Activated CD4-positive, alpha-beta memory T cell treated with anti-CD3 and anti-CD28 coated beads for 36 hours (primary cell): ENCODE results near the gene TRIM23. TPM values are rescaled to one million over a fixed set of nuclear protein-coding genes. Genes with fewer than 3 reads are reported as not detected.
A peak's percentile ranks its signal among the peaks of the same experiment; 100 is the strongest.
"Not testable (repeated sequence)": the region's sequence is repeated elsewhere in the genome, so short reads cannot be mapped to it uniquely, and the experiment has no call there.

ENCODE experiments used
- CTCF ChIA-PET: fragments of 350-600 bp; sonication (Branson Sonifier 250); formaldehyde crosslinking; loops from one replicate; lab custom pipeline; 2021; ENCODE audit warnings: antibody characterized with exemption, inconsistent platforms; lab: Charles Lee
- POLR2A ChIA-PET: fragments of 350-600 bp; sonication (Branson Sonifier 250); formaldehyde crosslinking; loops from one replicate; lab custom pipeline; 2021; ENCODE audit warnings: antibody characterized with exemption; lab: Charles Lee
- DNase-seq: peaks from one replicate; pipeline ENCODE4 v3.0.0-alpha.2; 2020
- H3K27ac Mint-ChIP-seq: one replicate; pipeline ENCODE4 v1.8.0; 2021; ENCODE audit warnings: mixed read lengths
- H3K27me3 Mint-ChIP-seq: one replicate; pipeline ENCODE4 v1.8.0; 2021; ENCODE audit warnings: mixed read lengths
- H3K36me3 Mint-ChIP-seq: one replicate; pipeline ENCODE4 v1.8.0; 2021; ENCODE audit warnings: mixed read lengths
- H3K4me1 Mint-ChIP-seq: one replicate; pipeline ENCODE4 v1.8.0; 2021; ENCODE audit warnings: low read depth, mixed read lengths
- H3K4me3 Mint-ChIP-seq: one replicate; pipeline ENCODE4 v1.8.0; 2021; ENCODE audit warnings: mild to moderate bottlenecking, mixed read lengths
- H3K9me3 Mint-ChIP-seq: one replicate; pipeline ENCODE4 v1.8.0; 2021; ENCODE audit warnings: mixed read lengths
- intact Hi-C: fragments of 100-400 bp; cut with micrococcal nuclease; formaldehyde crosslinking; loops from one replicate; pipeline ENCODE4 v1.15.1; 2023
- total RNA-seq, 2 experiments: library from RNA; stranded (reverse); gene quantifications; one replicate each; pipeline ENCODE4 v1.2.3, GENCODE V29; 2021

Gene TRIM23
- total RNA-seq, 2 experiments from 2014 or later, result 5.3 to 5.6 TPM

DNA sequence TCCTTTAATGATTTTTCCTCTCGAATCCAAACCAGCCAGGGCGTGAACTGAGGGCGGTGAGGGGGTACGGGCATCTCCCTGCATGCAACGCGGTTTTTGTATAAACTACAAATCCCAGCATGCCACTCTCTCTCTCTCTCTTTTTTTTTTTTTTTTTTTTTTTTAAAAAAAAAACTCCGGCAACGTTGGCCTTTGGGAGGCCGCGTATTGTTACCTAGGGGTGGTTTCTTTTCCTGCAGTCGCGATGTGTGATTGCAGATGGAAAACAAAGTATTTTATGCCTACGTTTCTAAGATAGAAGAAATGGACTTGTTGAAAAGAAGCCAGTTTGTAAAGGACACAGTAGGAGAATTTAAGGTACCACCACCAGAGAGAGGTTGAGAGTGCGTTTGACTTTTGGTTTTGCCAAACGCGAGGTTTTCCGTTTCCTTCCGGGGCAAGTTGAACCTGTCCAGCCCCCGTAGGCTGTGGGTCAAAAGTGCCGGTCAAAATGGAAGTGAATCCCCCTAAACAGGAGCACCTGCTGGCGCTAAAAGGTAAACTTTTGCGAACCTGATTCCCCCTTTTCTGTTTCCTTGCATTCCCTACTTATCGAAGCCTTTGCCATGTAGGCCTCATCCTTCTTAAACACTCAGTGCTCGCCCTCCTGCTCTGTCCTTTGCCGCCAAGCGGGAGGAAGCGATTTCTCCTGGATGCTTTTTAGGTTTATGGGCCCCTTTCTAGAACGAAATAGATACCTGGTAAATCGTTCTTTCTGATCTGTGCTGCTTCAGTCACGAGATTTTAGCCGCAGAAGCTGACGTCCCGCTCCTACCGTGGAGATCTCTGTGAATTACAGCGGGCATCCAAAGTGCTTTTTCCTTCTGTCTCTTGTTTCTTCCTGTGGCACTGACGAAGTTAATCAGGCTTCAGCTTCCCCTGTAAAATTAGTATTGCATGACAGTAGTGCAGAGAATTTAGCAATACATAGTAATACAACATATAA is 730 bp upstream of the TRIM23 start, which contains the start of the genes SHLD3 and TRAPPC13:
SHLD3 (plus strand) TSS at position 457 of the 985 bp plus-strand sequence. CDS start 4,561 bp downstream, outside the sequence.
TRAPPC13 (plus strand) TSS at position 457 of the 985 bp plus-strand sequence; CDS start at position 491, 34 bp downstream.
- ChIA-PET POLR2A (interaction anchor here (0.8 to 3.4 kb wide), 3 partner anchors 62 to 302 kb away, joined by 3 to 19 read pairs (median 4); partner anchors contain the start of genes CENPK, ERBIN, NLN and PPWD1), CTCF (no interaction called here)
- intact Hi-C loops, result loop anchor here (1.0 to 10.0 kb wide), 7 partner anchors 62 to 857 kb away; partner anchors contain the start of genes CENPK, CWC27, ERBIN and PPWD1
- peak within 1 kb of the TSS; percentile 96 for H3K4me3 Mint-ChIP-seq
- H3K9me3 Mint-ChIP-seq, result no peaks in the 10 kb centered on the region
- H3K27me3 Mint-ChIP-seq, result no peaks in the 10 kb centered on the region
- DNase-seq, result peak; percentile 89
- peak within 1 kb of the TSS; percentile 96 for H3K27ac Mint-ChIP-seq
- peaks cover 39% of the 10 kb centered on the region for H3K4me1 Mint-ChIP-seq
- H3K36me3 Mint-ChIP-seq, result peaks cover 5% of the 10 kb centered on the region

DNA sequence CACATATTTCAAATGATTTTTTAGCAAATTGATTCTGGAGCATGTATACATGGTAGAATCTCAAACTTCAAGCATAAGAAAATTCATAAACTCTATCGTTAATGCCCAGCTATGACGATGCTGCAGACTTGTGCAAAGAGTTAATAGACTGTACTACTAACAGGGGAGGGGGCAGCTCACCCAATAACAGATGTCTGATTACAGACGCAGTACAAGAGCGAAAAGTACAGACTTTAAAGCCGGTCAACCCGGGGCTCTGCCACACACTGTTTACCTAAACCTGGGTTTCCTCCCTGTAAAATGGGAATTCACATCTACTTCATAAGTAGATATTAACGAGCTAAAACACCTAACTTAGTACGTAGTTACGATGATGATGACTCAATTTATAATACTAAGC is 651 bp downstream of the TRIM23 start:
- Mint-ChIP-seq H3K9me3 (no peaks in the 10 kb centered on the region), H3K27ac (peak overlapping the region; percentile 96), H3K4me3 (peak overlapping the region; percentile 96), H3K36me3 (no peaks in the 10 kb centered on the region), H3K4me1 (peaks cover 39% of the 10 kb centered on the region), H3K27me3 (no peaks in the 10 kb centered on the region)
- intact Hi-C loops, result loop anchor here (10.0 kb wide), 1 partner anchor 391 kb away; no protein-coding TSS in a partner anchor
- DNase-seq, result no peak
- POLR2A ChIA-PET, result interaction anchor here (0.7 to 3.4 kb wide), 4 partner anchors 27 to 303 kb away, joined by 3 to 19 read pairs (median 4); partner anchors contain the start of genes CENPK, ERBIN, NLN and PPWD1
- CTCF ChIA-PET, result no interaction called here

DNA sequence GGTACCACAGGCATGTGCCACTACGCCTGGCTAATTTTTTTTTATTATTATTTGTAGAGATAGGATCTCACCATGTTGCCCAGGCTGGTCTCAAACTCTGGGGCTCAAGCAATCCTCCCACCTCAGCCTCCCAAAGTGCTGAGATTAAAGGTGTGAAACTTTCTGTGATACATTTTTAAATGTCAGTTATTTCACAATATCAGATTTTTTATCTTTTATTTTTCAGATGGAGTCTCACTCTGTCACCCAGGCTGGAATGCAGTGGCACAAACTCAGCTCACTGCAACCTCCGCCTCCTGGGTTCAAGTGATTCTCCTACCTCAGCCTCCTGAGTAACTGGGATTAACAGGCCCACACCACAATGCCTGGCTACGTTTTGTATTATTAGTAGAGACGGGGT is 2.2 kb downstream of the TRIM23 start:
- H3K9me3 Mint-ChIP-seq, POLR2A ChIA-PET, H3K4me3 Mint-ChIP-seq, DNase-seq, CTCF ChIA-PET, H3K27me3 Mint-ChIP-seq, H3K36me3 Mint-ChIP-seq, H3K27ac Mint-ChIP-seq: not testable (repeated sequence)
- intact Hi-C loops, result loop anchor here (10.0 kb wide), 1 partner anchor 393 kb away; no protein-coding TSS in a partner anchor
- H3K4me1 Mint-ChIP-seq, result peaks cover 31% of the 10 kb centered on the region

DNA sequence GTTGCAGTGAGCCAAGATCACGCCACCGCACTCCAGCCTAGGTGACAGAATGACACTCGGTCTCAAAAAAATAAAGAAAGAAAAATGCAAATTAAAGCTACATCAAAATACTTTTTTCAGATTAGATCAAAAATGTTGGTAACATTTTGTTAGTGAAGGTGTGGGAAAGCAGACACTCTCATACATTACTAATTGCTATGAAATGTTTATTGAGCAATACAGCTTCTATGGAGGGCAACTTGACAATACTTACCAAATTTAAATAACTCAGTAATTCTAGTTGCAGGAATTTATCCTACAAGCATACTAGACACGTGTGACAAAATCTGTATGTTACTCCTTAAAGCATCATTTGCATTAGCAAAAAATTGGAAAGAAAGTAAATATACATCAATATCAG is 4.1 kb downstream of the TRIM23 start:
- H3K4me1 Mint-ChIP-seq, result peaks cover 23% of the 10 kb centered on the region
- no peak for DNase-seq
- POLR2A ChIA-PET, result no interaction called here
- CTCF ChIA-PET, result no interaction called here
- intact Hi-C loops, result loop anchor here (10.0 kb wide), 1 partner anchor 395 kb away; no protein-coding TSS in a partner anchor
- H3K36me3 Mint-ChIP-seq, result peaks cover 2% of the 10 kb centered on the region
- H3K27ac Mint-ChIP-seq, result no peak overlapping the region
- no peaks in the 10 kb centered on the region for H3K9me3 Mint-ChIP-seq
- H3K27me3 Mint-ChIP-seq, result no peaks in the 10 kb centered on the region
- no peak overlapping the region for H3K4me3 Mint-ChIP-seq

DNA sequence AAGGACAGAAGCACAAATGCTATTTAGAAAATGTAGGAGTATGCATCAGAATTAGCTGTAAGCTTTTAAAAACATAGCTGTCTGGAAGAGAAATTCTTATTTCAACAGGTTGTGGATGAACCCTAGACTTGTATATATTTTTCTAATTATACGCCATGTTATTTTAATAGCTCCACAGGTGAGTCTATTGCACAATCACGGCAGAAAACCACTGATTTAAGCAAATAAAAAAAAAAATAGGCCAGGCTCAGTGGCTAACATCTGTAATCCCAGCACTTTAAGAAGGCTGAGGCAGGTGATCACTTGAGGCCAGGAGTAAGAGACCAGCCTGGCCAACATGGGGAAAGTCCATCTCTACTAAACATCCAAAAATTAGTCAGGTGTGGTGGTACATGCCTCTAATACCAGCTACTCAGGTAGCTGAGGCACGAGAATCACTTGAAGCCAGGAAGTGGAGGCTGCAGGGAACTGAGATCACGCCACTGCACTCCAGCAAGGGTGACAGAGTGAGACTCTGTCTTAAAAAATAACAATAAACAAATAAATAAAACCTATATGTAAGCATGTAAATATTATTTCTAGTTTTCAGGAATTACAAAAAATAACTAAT is 11.7 kb downstream of the TRIM23 start:
- ChIA-PET POLR2A (no interaction called here), CTCF (no interaction called here)
- Mint-ChIP-seq H3K36me3 (peaks cover 39% of the 10 kb centered on the region), H3K4me1 (peaks cover 3% of the 10 kb centered on the region), H3K9me3 (no peaks in the 10 kb centered on the region), H3K27me3 (no peaks in the 10 kb centered on the region), H3K27ac (no peak overlapping the region), H3K4me3 (no peak overlapping the region)
- DNase-seq, result no peak
- intact Hi-C loops, result no loop called here

DNA sequence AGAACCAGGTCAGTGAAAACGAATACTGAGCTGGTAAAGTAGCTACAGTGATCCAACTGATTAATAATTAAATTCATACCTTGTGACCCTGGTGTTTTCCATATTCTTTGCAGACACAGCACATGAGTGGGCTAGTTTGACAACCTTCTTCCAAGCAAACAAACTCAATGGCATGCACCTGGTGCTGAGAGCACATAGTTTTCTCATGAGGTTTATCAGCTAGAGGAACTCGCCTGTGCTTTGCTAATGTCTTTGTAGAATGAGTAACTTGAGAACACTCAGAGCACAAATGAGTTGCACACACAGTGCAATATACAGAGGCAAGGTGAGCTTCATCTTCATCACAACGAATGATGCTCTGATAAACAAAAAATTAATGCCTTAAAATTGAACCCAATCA is 12.6 kb downstream of the TRIM23 start:
- Mint-ChIP-seq H3K27ac (no peak overlapping the region), H3K4me3 (no peak overlapping the region), H3K36me3 (peaks cover 41% of the 10 kb centered on the region), H3K27me3 (no peaks in the 10 kb centered on the region), H3K4me1 (peaks cover 3% of the 10 kb centered on the region), H3K9me3 (no peaks in the 10 kb centered on the region)
- POLR2A ChIA-PET, result no interaction called here
- intact Hi-C loops, result no loop called here
- DNase-seq, result no peak
- CTCF ChIA-PET, result no interaction called here

DNA sequence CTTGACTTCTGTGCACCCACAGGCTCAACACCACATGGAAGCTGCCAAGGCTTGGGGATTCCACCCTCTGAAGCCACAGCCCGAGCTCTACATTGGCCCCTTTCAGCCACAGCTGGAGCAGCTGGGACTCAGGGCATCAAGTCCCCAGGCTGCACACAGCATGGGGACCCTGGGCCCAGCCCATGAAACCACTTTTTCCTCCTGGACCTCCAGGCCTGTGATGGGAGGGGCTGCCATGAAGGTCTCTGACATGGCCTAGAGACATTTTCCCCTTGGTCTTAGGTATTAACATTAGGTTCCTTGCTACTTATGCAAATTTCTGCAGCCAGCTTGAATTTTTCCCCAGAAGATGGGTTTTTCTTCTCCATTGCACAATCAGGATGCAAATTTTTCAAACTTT is 22.4 kb downstream of the TRIM23 start:
- H3K27ac Mint-ChIP-seq, POLR2A ChIA-PET, intact Hi-C loops, H3K9me3 Mint-ChIP-seq, H3K4me1 Mint-ChIP-seq, H3K4me3 Mint-ChIP-seq, CTCF ChIA-PET, DNase-seq, H3K27me3 Mint-ChIP-seq: not testable (repeated sequence)
- H3K36me3 Mint-ChIP-seq, result peaks cover 58% of the 10 kb centered on the region

DNA sequence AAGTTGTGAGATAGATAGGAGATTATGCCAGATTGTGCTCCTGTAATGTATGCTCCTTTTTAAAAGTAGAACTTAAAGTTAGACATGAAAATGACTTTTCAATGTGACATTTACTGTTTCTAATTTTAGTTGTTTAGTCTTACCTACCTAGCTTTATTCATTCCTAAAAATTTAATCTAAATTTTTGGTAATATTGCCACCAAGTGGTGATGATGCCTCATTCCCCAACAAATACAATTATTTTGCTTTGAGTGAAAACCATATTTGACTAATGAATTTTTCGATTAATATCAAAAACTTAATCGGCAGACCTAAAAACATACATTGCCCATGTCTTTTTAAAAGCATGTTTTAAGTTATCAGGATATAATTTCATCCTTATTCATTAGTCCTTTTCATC is 35.4 kb downstream of the TRIM23 start:
- POLR2A ChIA-PET, result no interaction called here

DNA sequence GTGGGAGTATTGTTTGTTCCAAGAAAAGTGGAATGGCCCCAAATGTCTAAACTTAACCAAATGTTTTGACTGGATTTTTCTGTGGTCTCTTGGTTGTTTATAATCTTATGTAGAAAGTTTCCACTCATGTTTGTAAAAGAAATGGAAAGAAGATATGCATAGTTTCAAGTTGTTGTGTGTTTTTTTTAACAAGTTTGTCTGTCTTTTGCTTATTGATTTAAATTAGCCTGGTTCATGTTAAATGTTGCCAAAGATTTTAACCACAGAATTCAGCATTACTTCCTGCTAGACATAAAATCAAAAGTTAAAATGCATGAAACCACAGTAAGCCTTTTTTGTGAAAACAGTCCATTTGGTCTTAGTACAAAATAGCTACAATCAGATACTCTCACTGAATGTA is 47.0 kb downstream of the TRIM23 start:
- no peaks in the 10 kb centered on the region for H3K9me3 Mint-ChIP-seq
- ChIA-PET CTCF (no interaction called here), POLR2A (interaction anchor here (0.6 kb wide), 1 partner anchor 1914 kb away, joined by 3 read pairs; no protein-coding TSS in a partner anchor)
- intact Hi-C loops, result no loop called here
- no peak overlapping the region for H3K4me3 Mint-ChIP-seq
- peaks cover 18% of the 10 kb centered on the region for H3K4me1 Mint-ChIP-seq
- H3K27me3 Mint-ChIP-seq, result no peaks in the 10 kb centered on the region
- DNase-seq, result no peak
- H3K36me3 Mint-ChIP-seq, result peaks cover 41% of the 10 kb centered on the region
- H3K27ac Mint-ChIP-seq, result peak overlapping the region; percentile 55

More for the DNA sequence above, 35.4 kb downstream of the TRIM23 start:
- Mint-ChIP-seq H3K27ac (no peak overlapping the region), H3K4me1 (no peaks in the 10 kb centered on the region), H3K4me3 (no peak overlapping the region), H3K36me3 (peaks cover 26% of the 10 kb centered on the region), H3K9me3 (no peaks in the 10 kb centered on the region), H3K27me3 (no peaks in the 10 kb centered on the region)
- CTCF ChIA-PET, result no interaction called here
- intact Hi-C loops, result no loop called here
- DNase-seq, result no peak

DNA sequence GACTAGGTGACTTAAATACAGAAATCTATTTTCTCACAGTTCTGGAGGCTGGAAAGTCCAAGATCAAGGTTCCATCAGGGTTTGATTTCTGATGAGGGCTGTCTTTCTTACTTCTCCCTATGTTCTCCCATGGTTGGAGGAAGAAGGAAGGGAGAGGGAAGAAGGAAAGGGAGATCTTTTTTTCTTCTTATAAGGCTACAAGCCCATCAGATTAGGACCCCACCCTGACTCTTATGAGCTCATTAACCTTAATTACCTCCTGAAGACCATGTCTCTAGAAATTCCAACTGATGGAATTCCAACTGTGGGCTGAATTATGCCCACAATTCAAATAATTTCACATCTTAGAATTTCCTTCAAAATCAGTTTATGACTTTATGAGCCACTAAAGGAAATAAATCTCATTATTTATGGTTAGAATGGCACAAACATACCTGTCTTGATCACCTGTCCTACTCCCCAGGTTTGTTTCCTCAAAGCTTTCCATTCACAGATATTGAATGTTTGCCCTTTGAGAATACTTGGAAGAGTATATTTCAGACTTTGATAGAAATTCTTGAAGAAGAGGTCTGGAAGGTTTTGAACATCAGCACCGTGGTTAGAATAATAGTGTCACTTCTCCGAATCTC is 53.4 kb downstream of the TRIM23 start:
- H3K36me3 Mint-ChIP-seq, result peaks cover 24% of the 10 kb centered on the region

DNA sequence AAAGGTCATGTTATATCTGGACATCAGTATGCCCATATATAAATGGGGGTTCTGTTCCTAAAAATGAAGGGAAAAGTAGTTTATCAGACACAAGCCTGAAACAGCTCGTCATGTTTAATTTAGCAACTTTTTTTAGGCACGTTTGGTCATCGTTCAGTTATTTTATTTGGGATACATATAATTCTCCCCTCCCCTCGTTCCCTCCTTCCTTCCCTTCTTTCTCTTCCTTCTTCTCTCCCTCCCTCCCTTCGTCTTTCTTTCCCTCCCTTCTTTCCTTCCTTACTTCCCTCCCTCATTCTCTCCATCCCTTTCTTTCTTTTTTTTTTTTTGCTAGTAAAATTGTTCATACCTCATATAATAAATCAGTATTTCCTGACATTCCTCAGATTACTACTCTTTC is 57.6 kb downstream of the TRIM23 start:
- POLR2A ChIA-PET, result no interaction called here
- Mint-ChIP-seq H3K27me3 (no peaks in the 10 kb centered on the region), H3K36me3 (peaks cover 8% of the 10 kb centered on the region), H3K4me3 (no peak overlapping the region), H3K4me1 (peaks cover 43% of the 10 kb centered on the region), H3K27ac (no peak overlapping the region), H3K9me3 (no peaks in the 10 kb centered on the region)
- CTCF ChIA-PET, result no interaction called here
- intact Hi-C loops, result no loop called here
- DNase-seq, result no peak

More for the DNA sequence above, 53.4 kb downstream of the TRIM23 start:
- Mint-ChIP-seq H3K9me3 (no peaks in the 10 kb centered on the region), H3K27ac (no peak overlapping the region), H3K4me3 (no peak overlapping the region), H3K27me3 (no peaks in the 10 kb centered on the region), H3K4me1 (peaks cover 24% of the 10 kb centered on the region)
- POLR2A ChIA-PET, result no interaction called here
- DNase-seq, result no peak
- CTCF ChIA-PET, result no interaction called here
- intact Hi-C loops, result no loop called here
